Stomach (tissue), 4 donors: ENCODE results near the gene LRRC4C.

Experiments used
- CTCF ChIP-seq, 7 experiments: fragments of 450-650 bp in 4 of 7; fragments of 200-600 bp in 3 of 7; sonication (generic) in 3 of 7; IDR thresholded peaks; one replicate each; pipeline ENCODE4 v1.5.1; 2016 to 2019; ENCODE audit warnings: antibody characterized with exemption in 7 of 7, control low read depth in 2 of 7, mild to moderate bottlenecking in 1 of 7
- EP300 ChIP-seq: sonication (generic); formaldehyde crosslinking; IDR thresholded peaks from one replicate; pipeline ENCODE4 v1.6.1; 2017; ENCODE audit warnings: antibody characterized with exemption

- TF ChIP-seq CTCF (IDR thresholded peaks at IDR 0.05) (no peak), EP300 (no peak)
Observed at GRCh38 chr11:41065432-41065831, 394.0 kb downstream of the LRRC4C start.
